H54 (cell line): Measurements from ENCODE around the gene SLC16A7.

Experiments used
- DNase-seq: peaks from one replicate; pipeline ENCODE4 v3.0.0; 2011; ENCODE audit warnings: low spot score, mixed read lengths; ENCODE audit not compliant: insufficient read length
- FAIRE-seq: peaks from 3 replicates; lab custom pipeline; 2011; peaks lifted over from hg19 to GRCh38; lab: Jason Lieb, UNC
- POLR2A ChIP-seq: IDR thresholded peaks from 2 replicates; pipeline ENCODE4 v1.6.1; 2011; ENCODE audit warnings: low read depth, mild to moderate bottlenecking, low read length

SLC16A7 gene

GRCh38 chr12:59780605-59781135 lies 184.8 kb downstream of the SLC16A7 start:
- DNase-seq = no peak
- no peak for TF ChIP-seq POLR2A
- FAIRE-seq = peak; percentile 81

GRCh38 chr12:59787610-59788009 lies 191.8 kb downstream of the SLC16A7 start:
- FAIRE-seq (no peak), DNase-seq (no peak)
- no peak for TF ChIP-seq POLR2A

- DNase-seq (no peak), FAIRE-seq (no peak)
- TF ChIP-seq POLR2A = no peak
Measured at GRCh38 chr12:59792647-59793046, 196.8 kb downstream of the SLC16A7 start.

- DNase-seq = no peak
- no peak for TF ChIP-seq POLR2A
- FAIRE-seq = peak; percentile 84
Measured at GRCh38 chr12:59803735-59804134, 207.9 kb downstream of the SLC16A7 start.

- no peak for TF ChIP-seq POLR2A
- no peak for FAIRE-seq
- DNase-seq = no peak
Measured at GRCh38 chr12:59808317-59808910, 212.6 kb downstream of the SLC16A7 start.

- FAIRE-seq (no peak), DNase-seq (no peak)
- TF ChIP-seq POLR2A = no peak
Measured at GRCh38 chr12:59811991-59812390, 216.2 kb downstream of the SLC16A7 start.

GRCh38 chr12:59812716-59813115 lies 216.9 kb downstream of the SLC16A7 start:
- FAIRE-seq (no peak), DNase-seq (no peak)
- TF ChIP-seq POLR2A = no peak

- DNase-seq (no peak), FAIRE-seq (no peak)
- no peak for TF ChIP-seq POLR2A
Measured at GRCh38 chr12:59820594-59821011, 224.8 kb downstream of the SLC16A7 start.

- FAIRE-seq (no peak), DNase-seq (no peak)
Measured at GRCh38 chr12:59823567-59823966, 227.7 kb downstream of the SLC16A7 start.

GRCh38 chr12:59827767-59828166 lies 231.9 kb downstream of the SLC16A7 start:
- TF ChIP-seq POLR2A = no peak
- DNase-seq (no peak), FAIRE-seq (no peak)

More at GRCh38 chr12:59823567-59823966, 227.7 kb downstream of the SLC16A7 start:
- no peak for TF ChIP-seq POLR2A

- FAIRE-seq (no peak), DNase-seq (no peak)
- no peak for TF ChIP-seq POLR2A
Measured at GRCh38 chr12:59828521-59828920, 232.7 kb downstream of the SLC16A7 start.

GRCh38 chr12:59833408-59833807 lies 237.6 kb downstream of the SLC16A7 start:
- FAIRE-seq (no peak), DNase-seq (no peak)
- TF ChIP-seq POLR2A = no peak

- TF ChIP-seq POLR2A = no peak
- no peak for FAIRE-seq
- DNase-seq = no peak
Measured at GRCh38 chr12:59834659-59835474, 239.0 kb downstream of the SLC16A7 start.
